WTC11 (cell line): ENCODE results near the gene AK5. TPM values are rescaled to one million over a fixed set of nuclear protein-coding genes. Genes with fewer than 3 reads are reported as not detected.

Experiments used
- ATAC-seq: fragments of 200-7000 bp; cut with Tn5 transposase; 2 replicates; pipeline ENCODE4 v1.10.0; 2021; ENCODE audit warnings: mild to moderate bottlenecking, moderate library complexity
- CTCF ChIA-PET: fragments of 300-600 bp; sonication (Branson Sonifier 250); formaldehyde crosslinking; loops from one replicate; lab custom pipeline; 2021; ENCODE audit warnings: antibody characterized with exemption; lab: Charles Lee
- POLR2A ChIA-PET: fragments of 350-600 bp; sonication (Branson Sonifier 250); formaldehyde crosslinking; loops from one replicate; lab custom pipeline; 2021; ENCODE audit warnings: antibody characterized with exemption; lab: Charles Lee
- DNase-seq: peaks from one replicate; pipeline ENCODE4 v3.0.0; 2021; ENCODE audit warnings: low spot score
- H3K27ac Mint-ChIP-seq: 2 replicates; pipeline ENCODE4 v1.8.0; 2021; ENCODE audit warnings: mixed read lengths
- H3K27me3 Mint-ChIP-seq: 2 replicates; pipeline ENCODE4 v1.8.0; 2021; ENCODE audit warnings: low read depth, mild to moderate bottlenecking, moderate library complexity, mixed read lengths
- H3K36me3 Mint-ChIP-seq: 2 replicates; pipeline ENCODE4 v1.8.0; 2021; ENCODE audit warnings: mixed read lengths
- H3K4me1 Mint-ChIP-seq: 2 replicates; pipeline ENCODE4 v1.8.0; 2022; ENCODE audit warnings: mixed read lengths
- H3K4me3 Mint-ChIP-seq: 2 replicates; pipeline ENCODE4 v1.8.0; 2021; ENCODE audit warnings: mild to moderate bottlenecking, moderate library complexity, mixed read lengths
- H3K9me3 Mint-ChIP-seq: 2 replicates; pipeline ENCODE4 v1.8.0; 2021; ENCODE audit warnings: mixed read lengths
- ARID4B ChIP-seq: sonication (generic); formaldehyde crosslinking; IDR thresholded peaks from 2 replicates; pipeline ENCODE4 v1.8.0; 2023; ENCODE audit warnings: missing genetic modification reagents, mild to moderate bottlenecking, borderline replicate concordance
- CDX4 ChIP-seq: fragments of 250-450 bp; sonication (Bioruptor Pico); IDR thresholded peaks from 2 replicates; pipeline ENCODE4 v1.9.0; 2021; ENCODE audit warnings: moderate library complexity, mild to moderate bottlenecking, inconsistent platforms, borderline replicate concordance
- E2F1 ChIP-seq: sonication (generic); formaldehyde crosslinking; IDR thresholded peaks from 2 replicates; pipeline ENCODE4 v1.8.0; 2022; ENCODE audit warnings: mild to moderate bottlenecking, missing genetic modification reagents
- ELF4 ChIP-seq: sonication (generic); formaldehyde crosslinking; IDR thresholded peaks from 2 replicates; pipeline ENCODE4 v1.8.1; 2022; ENCODE audit warnings: low read depth, mild to moderate bottlenecking, moderate library complexity, missing genetic modification reagents
- ERG ChIP-seq: fragments of 250-450 bp; sonication (Bioruptor Pico); IDR thresholded peaks from 2 replicates; pipeline ENCODE4 v1.8.0; 2021; ENCODE audit warnings: mild to moderate bottlenecking
- ETV6 ChIP-seq: sonication (generic); formaldehyde crosslinking; IDR thresholded peaks from 2 replicates; pipeline ENCODE4 v1.8.1; 2022; ENCODE audit warnings: mild to moderate bottlenecking, missing genetic modification reagents
- GTF2I ChIP-seq: fragments of 250-450 bp; sonication (Bioruptor Pico); conservative IDR thresholded peaks from 2 replicates; pipeline ENCODE4 v1.4.0; 2021; ENCODE audit warnings: mild to moderate bottlenecking
- MYBL2 ChIP-seq: sonication (generic); formaldehyde crosslinking; IDR thresholded peaks from 2 replicates; pipeline ENCODE4 v1.8.1; 2023; ENCODE audit warnings: mild to moderate bottlenecking, moderate library complexity, missing genetic modification reagents
- RORB ChIP-seq: fragments of 250-450 bp; sonication (Bioruptor Pico); IDR thresholded peaks from 2 replicates; pipeline ENCODE4 v1.9.0; 2021; ENCODE audit warnings: mild to moderate bottlenecking
- STAT6 ChIP-seq: sonication (generic); formaldehyde crosslinking; conservative IDR thresholded peaks from 2 replicates; pipeline ENCODE4 v1.8.1; 2023; ENCODE audit warnings: mild to moderate bottlenecking, low read depth, missing genetic modification reagents, moderate library complexity
- TEAD1 ChIP-seq: sonication (generic); formaldehyde crosslinking; IDR thresholded peaks from 2 replicates; pipeline ENCODE4 v1.8.0; 2022; ENCODE audit warnings: mild to moderate bottlenecking, missing genetic modification reagents
- TP53 ChIP-seq: sonication (generic); formaldehyde crosslinking; IDR thresholded peaks from 2 replicates; pipeline ENCODE4 v1.8.1; 2023; ENCODE audit warnings: mild to moderate bottlenecking, missing genetic modification reagents
- ZBTB43 ChIP-seq: sonication (generic); formaldehyde crosslinking; IDR thresholded peaks from 2 replicates; pipeline ENCODE4 v1.8.1; 2023; ENCODE audit warnings: mild to moderate bottlenecking, missing genetic modification reagents
- ZMAT4 ChIP-seq: fragments of 250-450 bp; sonication (Bioruptor Pico); IDR thresholded peaks from 2 replicates; pipeline ENCODE4 v1.9.0; 2021; ENCODE audit warnings: mild to moderate bottlenecking
- ZNF416 ChIP-seq: fragments of 250-450 bp; sonication (Bioruptor Pico); IDR thresholded peaks from 2 replicates; pipeline ENCODE4 v1.9.0; 2021; ENCODE audit warnings: mild to moderate bottlenecking, inconsistent platforms
- ZNF423 ChIP-seq: fragments of 250-450 bp; sonication (Bioruptor Pico); IDR thresholded peaks from 2 replicates; pipeline ENCODE4 v2.1.2; 2022; ENCODE audit warnings: mild to moderate bottlenecking, moderate library complexity
- ZSCAN18 ChIP-seq: fragments of 250-450 bp; sonication (Bioruptor Pico); IDR thresholded peaks from 2 replicates; pipeline ENCODE4 v2.1.2; 2022; ENCODE audit warnings: mild to moderate bottlenecking, moderate library complexity
- total RNA-seq: library from RNA; stranded (reverse); gene quantifications from 3 replicates; pipeline ENCODE4 v1.2.3, GENCODE V29; 2021

AK5 gene
- total RNA-seq, 1 experiment from 2014 or later, result 3.0 TPM

- no peak for TF ChIP-seq ARID4B (CRISPR knock-in tag)
- no peak for TF ChIP-seq CDX4 (CRISPR knock-in tag)
- TF ChIP-seq ELF4 (CRISPR knock-in tag), result no peak
- TF ChIP-seq MYBL2 (CRISPR knock-in tag), result no peak
- TF ChIP-seq ZSCAN18 (CRISPR knock-in tag), result no peak
- TF ChIP-seq, all 79 proteins: peak for 0
Measured at GRCh38 chr1:77267035-77267434, 14.8 kb upstream of the AK5 start (continued).

GRCh38 chr1:77271852-77272580 lies 9.8 kb upstream of the AK5 start:
- Mint-ChIP-seq H3K27ac (no peak overlapping the region), H3K4me3 (no peak overlapping the region), H3K9me3 (no peaks in the 10 kb centered on the region), H3K4me1 (peaks cover 5% of the 10 kb centered on the region; the same call in 1 of the 2 replicates), H3K36me3 (no peaks in the 10 kb centered on the region), H3K27me3 (peaks cover 12% of the 10 kb centered on the region)
- ATAC-seq (no peak), DNase-seq (no peak)
- ChIA-PET CTCF (no interaction called here), POLR2A (no interaction called here)
- TF ChIP-seq GTF2I (CRISPR knock-in tag), result no peak
- no peak for TF ChIP-seq ERG (CRISPR knock-in tag)
- TF ChIP-seq TP53 (CRISPR knock-in tag), result no peak
- no peak for TF ChIP-seq ZBTB43 (CRISPR knock-in tag)
- TF ChIP-seq ZMAT4 (CRISPR knock-in tag), result no peak
- no peak for TF ChIP-seq TEAD1 (CRISPR knock-in tag)
- TF ChIP-seq ARID4B (CRISPR knock-in tag), result no peak
- TF ChIP-seq STAT6, result no peak
- TF ChIP-seq ETV6, result no peak
- no peak for TF ChIP-seq RORB
- no peak for TF ChIP-seq E2F1 (CRISPR knock-in tag)
- TF ChIP-seq ZNF416 (CRISPR knock-in tag), result no peak
- TF ChIP-seq ZNF423 (CRISPR knock-in tag), result no peak
